HG03520 (cell line): ENCODE data around the gene CCT7.
A peak's percentile ranks its signal among the peaks of the same experiment; 100 is the strongest.

Experiments used
- ATAC-seq: cut with Tn5 transposase; IDR thresholded peaks from one replicate; pipeline ENCODE4 v1.9.1; 2021; ENCODE audit warnings: mild to moderate bottlenecking, moderate library complexity; ENCODE audit not compliant: unreplicated experiment

The CCT7 gene

GRCh38 chr2:73225513-73226360 is 8.4 kb upstream of the CCT7 start:
- no peak for ATAC-seq

- ATAC-seq, result no peak
Measured at GRCh38 chr2:73227086-73227485, 7.0 kb upstream of the CCT7 start.

DNA sequence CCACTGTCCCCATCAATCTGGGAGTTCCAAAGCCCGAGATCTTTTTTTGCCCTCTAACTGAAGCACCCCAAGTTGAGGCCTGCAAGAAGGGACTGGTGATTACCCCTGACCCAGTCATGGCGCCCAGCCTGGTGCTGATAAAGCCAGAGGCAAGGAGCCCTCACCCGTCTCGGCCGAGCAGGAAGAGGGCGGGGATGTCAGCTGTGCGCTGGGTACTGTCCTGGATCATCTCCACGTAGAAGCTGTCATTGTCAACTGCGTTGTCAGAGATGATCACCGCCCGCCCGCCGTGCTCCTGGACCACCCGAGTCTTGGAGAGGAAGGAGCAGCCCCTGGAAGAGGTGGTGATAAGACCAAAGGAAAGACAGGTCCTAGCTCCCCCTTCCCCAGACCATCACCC is 5.5 kb upstream of the CCT7 start:
- no peak for ATAC-seq

GRCh38 chr2:73232403-73233153 is 1.5 kb upstream of the CCT7 start:
- ATAC-seq, result peak; percentile 2

DNA sequence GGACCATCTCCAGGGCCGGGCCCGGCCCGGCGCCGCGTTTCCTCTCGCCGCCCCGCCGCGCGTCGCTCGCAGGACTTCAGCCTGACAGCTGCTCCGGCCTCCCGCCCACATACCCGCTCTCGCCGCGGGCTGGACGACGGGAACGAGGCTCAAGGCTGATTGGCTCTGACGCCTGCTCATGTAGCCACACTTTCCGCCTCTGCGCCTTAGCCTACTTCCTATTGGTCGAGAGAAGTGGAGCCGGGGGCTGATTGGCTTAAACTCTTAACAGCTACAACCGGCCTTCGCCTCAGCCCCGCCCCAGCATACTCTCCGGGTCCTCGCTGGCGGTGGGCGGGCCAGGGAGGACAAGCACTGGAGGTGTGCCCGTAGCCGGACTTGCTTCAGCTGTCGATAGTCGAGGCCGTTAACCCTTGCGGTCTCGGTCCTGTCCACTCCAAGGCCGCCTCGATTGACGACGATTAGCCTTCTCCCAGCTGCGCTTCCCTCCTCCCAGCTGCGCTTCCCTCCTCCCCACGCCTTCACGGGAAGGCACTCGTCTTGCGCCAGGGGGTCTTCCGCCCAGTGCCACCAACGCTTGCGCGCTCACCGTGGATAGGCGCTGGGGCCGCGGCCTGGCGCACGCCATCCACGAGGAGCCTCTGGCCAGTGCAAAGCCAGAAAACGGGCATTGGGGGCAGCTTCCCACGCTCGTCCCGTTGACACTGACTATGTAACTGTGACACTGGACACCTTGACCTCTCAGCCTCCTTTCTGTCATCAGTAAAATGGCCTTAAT is 765 bp upstream of the CCT7 start, which contains the start of gene PRADC1:
TSS of gene PRADC1 (minus strand) at position 86 of the 778 bp plus-strand sequence. CDS start at position 7, 79 bp downstream.
- peak; percentile 87 for ATAC-seq

DNA sequence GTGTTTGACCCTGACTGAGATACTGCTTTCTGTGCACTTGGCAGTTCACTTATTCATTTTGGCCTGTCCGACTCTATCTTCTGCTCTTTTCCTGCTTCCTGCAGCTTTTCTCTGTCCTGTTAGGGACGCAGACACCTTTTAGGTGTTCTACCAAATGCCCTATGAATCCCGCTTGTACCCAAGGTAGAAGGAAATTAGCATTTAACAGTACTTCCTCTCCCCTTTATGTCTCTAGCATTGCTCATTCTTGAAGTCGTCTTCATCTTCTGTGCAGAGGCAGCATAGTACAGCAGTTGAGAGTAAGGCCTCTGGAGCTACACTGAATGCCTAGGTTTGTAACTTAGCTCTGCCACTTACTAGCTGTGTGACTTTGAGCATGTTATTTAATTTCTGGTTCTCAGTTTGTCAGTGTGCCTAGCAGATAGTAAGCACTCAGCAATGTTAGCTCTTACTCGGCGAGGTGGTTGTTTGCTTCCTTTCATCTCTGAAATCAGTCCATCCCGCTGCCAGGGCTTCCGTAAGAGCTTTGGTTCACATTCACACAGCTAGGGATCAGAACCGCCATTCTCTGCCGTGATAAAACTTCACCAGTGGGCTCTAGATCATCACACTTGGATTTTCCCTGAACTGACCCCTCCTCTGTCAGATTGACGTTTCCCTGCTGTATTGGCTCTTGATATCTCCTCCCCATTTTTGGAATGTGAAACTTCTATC is 1.4 kb downstream of the CCT7 start:
- ATAC-seq, result no peak

- ATAC-seq, result no peak
Measured at GRCh38 chr2:73237168-73237567, 3.1 kb downstream of the CCT7 start.

DNA sequence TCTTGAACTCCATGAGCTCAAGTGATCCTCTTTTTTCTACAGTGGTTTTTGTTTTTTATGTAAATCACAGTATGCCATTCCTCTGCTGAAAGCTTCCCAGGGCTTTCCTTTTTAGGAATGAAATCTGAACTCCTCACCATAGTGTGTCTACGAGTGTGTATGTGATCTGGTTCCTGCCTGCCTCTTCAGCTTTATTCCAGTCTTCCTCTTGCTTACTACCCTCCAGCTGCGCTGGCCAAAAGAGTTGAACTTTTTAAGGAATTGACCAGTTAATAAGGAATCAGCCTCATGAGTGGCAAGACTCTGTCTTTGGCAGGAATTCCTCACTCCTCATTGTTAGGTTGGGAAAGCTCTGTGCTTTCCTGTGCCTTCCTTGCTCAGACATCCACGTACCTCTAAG is 4.0 kb downstream of the CCT7 start:
- ATAC-seq, result no peak

GRCh38 chr2:73238976-73239375 is 4.9 kb downstream of the CCT7 start:
- no peak for ATAC-seq

GRCh38 chr2:73239776-73240175 is 5.7 kb downstream of the CCT7 start:
- ATAC-seq, result no peak

DNA sequence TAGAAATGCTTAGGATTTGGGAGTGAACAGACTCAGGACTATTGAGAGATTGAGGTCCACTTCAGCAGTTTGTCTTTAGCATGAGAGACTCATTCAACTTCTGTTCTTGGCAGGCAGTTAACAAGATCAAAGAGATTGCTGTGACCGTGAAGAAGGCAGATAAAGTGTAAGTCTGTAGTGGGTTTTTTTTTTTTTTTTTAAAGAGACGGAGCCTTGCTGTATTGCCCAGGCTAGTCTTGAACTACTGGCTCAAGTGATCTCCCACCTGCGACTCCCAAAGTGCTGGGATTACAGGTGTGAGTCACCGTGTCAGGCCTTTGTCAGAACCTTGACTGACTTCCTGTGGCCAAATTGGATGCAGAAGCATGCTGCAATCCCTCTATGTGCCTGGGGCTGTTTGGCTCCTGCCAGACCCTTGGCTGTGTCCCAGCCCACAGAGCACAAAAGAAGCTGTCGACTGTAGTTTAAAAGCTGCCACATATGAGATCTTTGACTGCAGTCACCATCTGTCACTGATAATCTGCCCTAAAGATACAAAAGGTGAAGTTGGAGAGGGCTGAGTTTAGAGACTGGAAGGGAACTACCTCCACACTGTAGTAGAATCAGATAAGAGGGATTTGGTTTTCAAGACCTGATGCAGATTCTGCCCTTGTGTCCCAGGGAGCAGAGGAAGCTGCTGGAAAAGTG is 9.9 kb downstream of the CCT7 start:
- ATAC-seq, result no peak

GRCh38 chr2:73244580-73244979 is 10.5 kb downstream of the CCT7 start:
- no peak for ATAC-seq

- ATAC-seq, result no peak
Measured at GRCh38 chr2:73246850-73247249, 12.7 kb downstream of the CCT7 start.

- ATAC-seq, result no peak
Measured at GRCh38 chr2:73249636-73250035, 15.5 kb downstream of the CCT7 start.

DNA sequence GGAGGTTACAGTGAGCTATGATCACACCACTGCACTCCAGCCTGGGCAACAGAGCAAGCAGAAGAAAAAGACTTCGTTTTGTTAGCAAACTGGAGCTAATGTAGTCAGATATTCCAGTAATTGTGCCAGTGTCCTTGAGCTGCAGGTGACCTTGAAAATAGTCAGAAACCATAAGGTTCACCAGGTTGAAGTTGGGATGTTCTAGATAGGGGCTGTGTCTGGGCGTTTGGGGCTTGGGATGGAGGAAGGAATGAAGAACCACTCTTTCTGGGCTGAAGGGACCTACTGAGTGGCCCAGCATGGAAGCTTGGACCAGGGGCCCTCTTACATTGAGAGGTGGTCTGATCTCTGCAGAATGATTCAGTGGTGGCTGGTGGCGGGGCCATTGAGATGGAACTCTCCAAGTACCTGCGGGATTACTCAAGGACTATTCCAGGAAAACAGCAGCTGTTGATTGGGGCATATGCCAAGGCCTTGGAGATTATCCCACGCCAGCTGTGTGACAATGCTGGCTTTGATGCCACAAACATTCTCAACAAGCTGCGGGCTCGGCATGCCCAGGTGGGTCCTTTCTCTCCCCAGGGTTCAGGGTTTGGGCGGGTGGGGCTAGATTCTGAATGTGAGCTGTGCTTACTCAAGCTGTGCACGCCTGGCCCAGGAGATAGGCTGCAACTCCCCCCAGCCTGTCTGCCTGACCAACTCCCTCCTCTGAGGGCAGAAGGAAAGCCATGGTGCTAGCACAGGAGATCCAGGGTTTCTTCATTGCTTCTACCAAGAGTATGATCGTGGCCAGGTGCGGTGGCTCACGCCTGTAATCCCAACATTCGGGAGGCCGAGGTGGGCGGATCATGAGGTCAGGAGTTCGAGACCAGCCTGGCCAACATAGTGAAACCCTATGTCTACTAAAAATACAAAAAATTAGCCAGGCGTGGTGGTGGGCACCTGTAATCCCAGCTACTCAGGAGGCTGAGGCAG is 17.1 kb downstream of the CCT7 start:
- ATAC-seq, result no peak

GRCh38 chr2:73252238-73253027 is 18.3 kb downstream of the CCT7 start:
- no peak for ATAC-seq

GRCh38 chr2:73253400-73253799 is 19.3 kb downstream of the CCT7 start:
- ATAC-seq, result no peak

DNA sequence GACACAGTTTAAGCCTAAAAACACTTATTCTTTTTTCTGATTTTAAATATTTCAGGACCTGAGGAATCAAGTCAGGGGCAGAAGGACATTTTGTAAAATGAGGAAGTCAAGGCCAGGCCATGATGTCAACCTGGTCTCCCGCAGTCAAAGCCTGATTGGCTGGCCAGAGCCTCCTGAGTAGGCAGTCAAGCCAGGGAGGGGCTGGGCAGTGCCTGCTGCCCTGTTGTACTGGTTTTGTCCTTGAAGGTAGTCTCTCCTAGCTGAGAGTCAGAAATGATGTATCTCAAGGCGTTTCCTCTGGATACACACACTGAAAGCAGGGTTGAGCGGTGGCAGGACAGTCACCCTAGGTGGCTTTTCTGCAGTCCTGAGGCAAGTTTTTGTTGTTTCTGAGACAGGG is 19.8 kb downstream of the CCT7 start:
- no peak for ATAC-seq
